Activated T-helper 1 cell treated with Interleukin-2 at 50 U/mL for 16 hours (primary cell): ENCODE measurements around the gene FADS1.

Experiments used
- DNase-seq: peaks from one replicate; pipeline ENCODE4 v3.0.0-alpha.2; 2020; ENCODE audit warnings: low read depth

Gene FADS1

GRCh38 chr11:61846362-61847020 lies 29.7 kb upstream of the FADS1 start:
- no peak for DNase-seq

- no peak for DNase-seq
These were observed 28.2 kb upstream of the FADS1 start for GRCh38 chr11:61844909-61845565.

- DNase-seq = no peak
These were observed 25.7 kb upstream of the FADS1 start for GRCh38 chr11:61842528-61842820.

- no peak for DNase-seq
These were observed 25.1 kb upstream of the FADS1 start for GRCh38 chr11:61841636-61842527.

GRCh38 chr11:61840371-61840770 lies 23.6 kb upstream of the FADS1 start:
- DNase-seq = no peak

GRCh38 chr11:61839742-61840141 lies 22.9 kb upstream of the FADS1 start:
- no peak for DNase-seq

- DNase-seq = no peak
These were observed 22.1 kb upstream of the FADS1 start for GRCh38 chr11:61838921-61839320.

GRCh38 chr11:61838501-61838900 lies 21.7 kb upstream of the FADS1 start:
- DNase-seq = no peak

- DNase-seq = no peak
These were observed 20.7 kb upstream of the FADS1 start for GRCh38 chr11:61837411-61838005.

GRCh38 chr11:61836193-61836592 lies 19.4 kb upstream of the FADS1 start:
- no peak for DNase-seq

GRCh38 chr11:61834278-61835048 lies 17.7 kb upstream of the FADS1 start:
- no peak for DNase-seq

- no peak for DNase-seq
These were observed 17.1 kb upstream of the FADS1 start for GRCh38 chr11:61833926-61834277.

GRCh38 chr11:61833471-61833870 lies 16.7 kb upstream of the FADS1 start:
- no peak for DNase-seq

GRCh38 chr11:61832754-61833153 lies 16.0 kb upstream of the FADS1 start:
- DNase-seq = no peak

GRCh38 chr11:61832207-61832606 lies 15.4 kb upstream of the FADS1 start:
- DNase-seq = no peak

GRCh38 chr11:61830237-61831105 lies 13.7 kb upstream of the FADS1 start:
- no peak for DNase-seq

GRCh38 chr11:61829806-61830205 lies 13.0 kb upstream of the FADS1 start:
- no peak for DNase-seq

- no peak for DNase-seq
These were observed 12.0 kb upstream of the FADS1 start for GRCh38 chr11:61828629-61829407.

- DNase-seq = no peak
These were observed 11.5 kb upstream of the FADS1 start for GRCh38 chr11:61828379-61828628.

- peak; percentile 33 for DNase-seq
These were observed 11.0 kb upstream of the FADS1 start, which contains the start of gene FADS2 for GRCh38 chr11:61827571-61828378. Gene FADS2 (plus strand): TSS chr11:61828300. CDS start chr11:61828391, 91 bp downstream.
